HTERT RPE-1 (cell line): Measurements from ENCODE around the gene SSTR3.

ENCODE experiments used
- in situ Hi-C: fragments of 300-500 bp; cut with MboI; formaldehyde crosslinking; loops from 4 replicates; pipeline ENCODE4 v1.14.3; 2020; ENCODE audit warnings: low sequenced_read_pairs

Gene SSTR3

GRCh38 chr22:37198258-37199102 is 13.8 kb downstream of the SSTR3 start:
- in situ Hi-C loops: no loop called here

- in situ Hi-C loops: no loop called here
These were observed 14.6 kb downstream of the SSTR3 start for GRCh38 chr22:37197451-37198257.

- in situ Hi-C loops: no loop called here
These were observed 15.5 kb downstream of the SSTR3 start for GRCh38 chr22:37196539-37197450.

GRCh38 chr22:37195921-37196320 is 16.4 kb downstream of the SSTR3 start:
- in situ Hi-C loops: no loop called here

- in situ Hi-C loops: no loop called here
These were observed 17.5 kb downstream of the SSTR3 start for GRCh38 chr22:37194750-37195149.

- in situ Hi-C loops: no loop called here
These were observed 18.6 kb downstream of the SSTR3 start for GRCh38 chr22:37193629-37194191.

GRCh38 chr22:37192741-37193140 is 19.5 kb downstream of the SSTR3 start:
- in situ Hi-C loops: no loop called here

GRCh38 chr22:37192204-37192603 is 20.1 kb downstream of the SSTR3 start:
- in situ Hi-C loops: no loop called here

GRCh38 chr22:37190262-37190780 is 22.0 kb downstream of the SSTR3 start:
- in situ Hi-C loops: no loop called here

GRCh38 chr22:37188901-37189466 is 23.3 kb downstream of the SSTR3 start:
- in situ Hi-C loops: no loop called here

- in situ Hi-C loops: no loop called here
These were observed 24.2 kb downstream of the SSTR3 start, which contains the start of gene C1QTNF6 for GRCh38 chr22:37187891-37188761. Gene C1QTNF6, minus strand, starts transcription at chr22:37188247. Its CDS starts 34 bp downstream, at chr22:37188213.

GRCh38 chr22:37187552-37187890 is 24.8 kb downstream of the SSTR3 start:
- in situ Hi-C loops: no loop called here

- in situ Hi-C loops: no loop called here
These were observed 25.2 kb downstream of the SSTR3 start for GRCh38 chr22:37186997-37187522.

GRCh38 chr22:37186228-37186996 is 25.9 kb downstream of the SSTR3 start:
- in situ Hi-C loops: no loop called here

GRCh38 chr22:37185646-37186227 is 26.5 kb downstream of the SSTR3 start:
- in situ Hi-C loops: no loop called here

- in situ Hi-C loops: no loop called here
These were observed 27.3 kb downstream of the SSTR3 start for GRCh38 chr22:37184816-37185541.

- in situ Hi-C loops: no loop called here
These were observed 27.9 kb downstream of the SSTR3 start for GRCh38 chr22:37184380-37184755.
